Fibroblast of skin of right quadriceps (primary cell): Measurements from ENCODE around the gene GPC6.

Experiments used
- DNase-seq: peaks from one replicate; pipeline ENCODE4 v3.0.0-alpha.2; 2013

The GPC6 gene

GRCh38 chr13:93231867-93232266, 5.3 kb downstream of the GPC6 start:
- no peak for DNase-seq

DNA sequence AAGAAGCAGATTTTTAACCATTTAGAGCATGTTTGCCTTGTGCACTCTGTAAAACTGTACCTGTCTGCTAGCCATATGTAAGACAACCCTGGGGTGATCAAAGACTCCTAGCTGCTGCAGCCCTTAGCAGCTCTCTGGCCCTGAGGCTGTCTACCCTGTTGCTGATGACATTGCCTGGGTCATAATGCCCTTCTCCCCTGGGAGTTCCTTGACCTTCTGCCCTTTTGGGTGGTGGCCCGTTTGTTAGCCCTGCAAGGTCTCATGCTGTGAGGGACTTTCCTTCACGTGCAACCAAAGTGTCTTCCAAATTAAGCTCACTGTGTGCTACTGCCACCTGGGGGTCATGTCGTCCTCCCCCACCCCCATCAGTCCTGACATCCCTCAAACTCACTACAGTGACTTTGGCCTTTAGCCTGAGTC, 7.4 kb downstream of the GPC6 start:
- no peak for DNase-seq

DNA sequence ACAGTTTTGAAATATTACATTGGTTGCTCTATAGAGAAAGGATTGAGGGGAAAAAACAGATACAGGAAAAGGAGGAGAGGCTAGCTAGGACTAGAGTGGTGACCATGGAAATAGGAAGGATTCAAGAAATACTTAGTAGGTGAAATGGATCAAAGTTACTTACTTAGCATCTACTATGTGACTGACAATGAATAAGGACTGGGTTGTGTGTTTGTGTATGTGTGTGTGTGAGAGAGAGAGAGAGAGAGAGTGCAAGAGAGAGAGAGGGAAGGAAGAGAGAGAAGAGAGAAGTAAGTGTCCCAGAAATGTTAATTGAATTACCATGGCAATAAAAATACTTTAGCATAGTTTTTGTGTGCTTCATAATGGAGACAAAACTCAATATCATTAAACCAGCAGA, 7.9 kb downstream of the GPC6 start:
- DNase-seq = no peak

DNA sequence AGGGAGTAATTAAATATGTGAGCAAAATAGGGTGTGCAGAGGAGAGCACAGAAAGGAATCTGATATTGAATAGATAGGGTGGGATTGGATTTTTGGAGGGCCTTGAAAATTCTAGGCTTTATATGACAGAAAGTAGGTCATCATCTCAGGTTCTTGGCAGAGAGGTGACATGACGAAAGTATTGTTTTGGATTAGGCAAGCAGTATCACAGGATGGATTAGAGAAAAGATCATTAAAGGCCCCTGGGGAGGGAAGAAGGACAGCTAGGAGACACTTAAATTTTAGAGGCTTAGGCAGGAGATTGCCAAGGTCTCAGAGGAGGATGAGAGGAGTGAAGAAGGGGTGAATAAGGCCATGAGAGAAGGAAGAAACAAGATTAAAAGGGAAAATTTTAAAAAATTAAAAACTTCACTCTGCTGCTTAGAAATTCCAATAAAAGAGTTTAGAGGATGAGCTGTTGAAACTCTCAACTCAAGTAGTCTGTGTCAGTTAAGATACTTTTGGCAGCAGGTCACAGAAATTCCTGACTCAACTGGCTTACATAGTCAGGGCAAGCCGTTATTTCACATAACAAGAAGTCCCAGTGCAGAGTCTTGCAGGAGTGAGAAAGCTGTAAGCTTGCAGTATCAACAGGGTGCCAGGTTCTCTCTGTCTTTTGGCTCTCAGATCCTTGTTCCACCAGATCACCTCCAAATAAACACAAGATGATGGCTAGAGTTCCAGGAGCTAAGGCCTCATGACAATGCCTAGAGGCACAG, 8.8 kb downstream of the GPC6 start:
- DNase-seq = peak; percentile 74

- DNase-seq = no peak
Measured at GRCh38 chr13:93238711-93239110, 12.1 kb downstream of the GPC6 start.

GRCh38 chr13:93243375-93244063, 16.9 kb downstream of the GPC6 start:
- DNase-seq = no peak

DNA sequence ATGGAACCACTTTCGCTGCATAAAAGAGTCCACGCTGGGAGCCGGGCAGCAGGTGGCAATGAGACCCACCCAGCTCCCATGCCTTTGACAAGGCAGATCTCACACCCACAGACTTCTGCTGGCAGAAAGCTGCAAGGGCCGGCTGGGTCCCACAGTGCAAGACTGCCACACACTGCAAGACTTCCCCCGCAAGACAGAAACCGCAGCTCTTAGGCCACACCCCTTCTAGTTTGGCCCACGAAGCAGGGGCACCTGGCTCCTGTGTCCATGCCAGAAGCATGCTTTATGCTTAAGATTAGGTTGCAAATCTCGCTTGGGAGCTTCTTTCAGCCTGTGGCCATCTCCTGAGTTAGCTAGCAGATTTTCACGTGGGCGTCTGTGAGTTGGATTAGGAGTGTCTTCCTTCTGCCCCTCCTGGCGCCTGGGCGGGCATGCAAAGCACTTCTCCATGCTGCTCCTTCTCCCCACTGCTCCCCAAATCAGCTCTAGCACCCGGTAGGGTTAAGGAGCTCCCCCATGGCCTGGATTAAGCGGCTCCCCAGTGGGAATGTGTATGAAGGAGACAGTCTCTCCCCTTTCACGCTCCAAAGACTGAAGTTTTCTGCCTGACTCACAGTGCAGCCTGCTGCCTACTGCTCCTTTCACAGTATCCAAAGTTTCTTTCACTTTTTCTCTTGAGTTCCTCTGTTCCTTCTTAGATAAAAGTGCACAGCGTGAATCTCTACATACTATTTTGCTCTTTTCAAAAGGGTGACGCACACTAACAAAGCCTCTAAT, 17.7 kb downstream of the GPC6 start:
- DNase-seq = peak; percentile 62

DNA sequence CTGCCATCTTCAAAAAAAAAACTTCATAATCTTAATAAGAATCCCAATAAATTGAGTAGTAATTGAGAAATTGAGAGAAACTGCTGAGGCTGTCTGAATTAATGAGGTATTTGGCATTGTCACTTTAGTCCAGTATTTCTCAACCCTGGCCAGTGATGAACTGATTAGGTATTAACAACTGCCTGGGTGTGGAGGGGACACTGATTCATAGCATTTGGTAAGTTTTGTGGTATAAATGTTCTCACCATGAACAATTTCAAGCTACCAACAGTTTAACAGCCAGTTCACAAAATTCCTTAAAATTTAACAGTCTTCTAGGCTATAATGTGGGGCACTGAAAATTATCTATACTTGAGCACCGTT, 18.3 kb downstream of the GPC6 start:
- peak; percentile 75 for DNase-seq

- no peak for DNase-seq
Measured at GRCh38 chr13:93246069-93246468, 19.5 kb downstream of the GPC6 start.

DNA sequence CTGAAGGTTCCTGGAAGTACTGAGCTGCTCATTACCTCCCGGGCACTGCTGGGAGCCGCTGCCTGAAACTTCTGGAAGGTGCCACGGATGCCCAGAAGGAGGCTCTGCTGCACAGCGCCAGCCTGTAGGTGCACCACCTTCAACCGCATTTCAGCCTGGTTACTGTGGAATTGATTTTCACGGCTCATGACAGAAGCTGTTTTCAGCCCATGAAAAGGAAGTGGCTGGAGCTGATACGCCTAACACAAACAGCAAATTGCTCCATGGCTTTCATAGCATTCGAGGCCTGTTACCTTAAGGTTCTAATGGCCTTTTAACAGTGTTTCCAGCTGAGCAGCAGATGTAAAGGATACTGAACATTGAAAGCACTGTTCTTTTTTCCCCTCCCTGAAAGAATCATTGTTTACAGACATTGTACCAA, 22.0 kb downstream of the GPC6 start:
- peak; percentile 64 for DNase-seq

DNA sequence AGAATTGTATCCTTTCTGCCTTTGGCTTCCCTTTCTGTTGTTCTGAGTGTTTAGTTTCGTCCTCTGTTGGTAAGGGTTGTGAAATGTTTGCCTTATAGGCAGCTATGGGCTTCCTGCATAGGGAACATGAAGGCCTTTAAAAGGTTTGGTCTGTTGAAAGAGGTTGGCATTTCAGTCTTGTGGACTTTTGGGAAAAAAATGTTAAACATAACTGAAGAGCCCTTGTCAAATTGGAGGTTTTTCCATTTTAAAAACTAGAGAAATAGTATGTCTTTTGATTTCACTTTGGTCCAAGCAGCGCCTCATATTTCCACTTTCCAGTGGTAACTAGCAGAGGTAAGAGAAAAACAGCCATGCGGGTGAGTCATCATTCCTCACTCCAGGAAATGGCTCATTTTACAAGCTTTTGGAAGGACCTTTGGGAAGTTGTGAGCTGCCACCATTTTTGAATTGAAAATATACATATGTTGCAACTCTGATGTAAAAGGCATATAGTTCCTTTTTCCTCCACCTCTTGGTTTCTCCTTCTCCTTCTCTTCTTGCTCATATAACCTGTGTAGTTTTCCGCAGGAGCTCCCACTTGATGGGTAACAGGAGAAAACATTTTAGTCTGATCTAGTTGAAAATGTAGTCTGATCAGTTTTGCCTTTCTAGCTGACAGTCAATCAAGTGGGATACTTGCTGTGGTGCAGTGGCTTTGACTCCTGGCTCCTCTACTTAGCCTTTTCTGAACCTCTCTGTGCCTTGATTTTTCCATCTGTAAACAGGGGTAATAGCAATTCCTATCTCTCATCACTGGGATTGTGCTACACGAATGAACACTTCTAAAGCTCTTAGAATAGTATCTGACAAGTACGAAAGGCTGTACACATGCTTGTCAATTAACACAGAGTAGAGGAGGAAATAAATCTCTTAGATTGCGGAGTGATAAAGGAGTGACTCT, 23.0 kb downstream of the GPC6 start:
- peak; percentile 90 for DNase-seq

DNA sequence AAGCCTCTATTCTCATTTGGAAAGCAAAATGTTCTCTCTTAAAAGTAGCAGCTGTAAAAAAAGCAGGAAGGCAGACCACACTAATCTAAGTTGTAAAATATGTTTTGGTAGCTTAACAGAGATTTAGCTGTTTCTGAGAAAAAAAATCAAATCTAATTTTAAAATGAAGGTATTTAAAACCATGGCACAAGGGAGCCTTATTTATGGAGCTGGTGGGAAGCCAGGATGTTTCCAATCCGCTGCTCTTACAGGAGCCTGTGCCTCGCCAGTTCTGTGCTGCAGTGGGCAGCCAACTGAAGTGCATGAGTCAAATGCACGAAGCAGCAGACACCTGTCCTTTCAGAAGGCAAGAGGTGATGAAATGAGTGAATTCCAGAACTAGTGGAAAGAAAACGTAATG, 28.2 kb downstream of the GPC6 start:
- DNase-seq = no peak

- no peak for DNase-seq
Measured at GRCh38 chr13:93256998-93257397, 30.4 kb downstream of the GPC6 start.

- peak; percentile 24 for DNase-seq
Measured at GRCh38 chr13:93259527-93260080, 33.0 kb downstream of the GPC6 start.

DNA sequence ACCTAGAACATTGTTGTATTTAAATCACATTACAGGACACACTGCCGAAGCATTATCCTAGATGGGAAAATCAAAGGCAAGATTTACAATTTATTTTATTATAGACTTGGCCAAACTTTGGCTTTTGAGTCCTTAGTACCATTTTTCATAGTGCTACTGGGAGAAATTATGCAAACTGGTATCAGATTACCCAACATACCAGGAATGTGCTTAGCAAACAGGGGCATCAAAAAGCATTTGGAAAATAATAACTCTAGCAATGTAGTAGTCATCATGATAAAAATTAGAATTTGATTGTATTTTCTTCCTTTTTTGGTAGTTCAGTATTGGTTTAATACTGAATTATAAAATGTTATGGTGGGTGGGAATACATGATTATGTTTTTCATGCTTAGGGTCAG, 34.0 kb downstream of the GPC6 start:
- DNase-seq = peak; percentile 47

DNA sequence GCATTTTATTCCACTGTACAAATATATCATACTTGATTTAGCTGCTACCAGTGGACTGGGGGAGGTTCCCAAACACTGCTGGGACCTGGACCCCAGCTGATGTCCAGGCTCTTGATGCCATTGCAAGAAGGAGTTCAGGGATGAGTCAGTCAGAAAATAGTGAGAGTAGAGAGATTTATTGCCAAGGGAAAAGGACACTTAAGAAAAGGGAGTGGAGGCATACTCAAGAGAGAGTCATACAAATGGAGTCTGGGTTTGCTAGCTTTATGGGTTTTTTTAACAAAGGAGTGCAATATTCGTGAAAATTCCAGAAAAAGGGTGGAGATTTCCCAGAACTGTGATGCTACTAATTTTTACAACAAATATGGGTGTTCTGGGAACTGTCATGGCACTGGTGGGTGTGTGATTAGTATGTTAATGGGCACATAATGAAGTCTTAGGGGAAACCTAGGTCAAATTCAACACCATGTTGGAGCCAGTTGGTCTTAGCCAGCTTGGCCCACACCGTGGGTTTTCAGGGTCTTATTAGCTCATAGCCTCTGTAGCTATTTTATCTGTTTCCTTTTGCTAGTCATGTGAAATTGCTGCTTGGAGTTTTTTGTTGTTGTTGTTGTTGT, 36.2 kb downstream of the GPC6 start:
- DNase-seq = peak; percentile 88

DNA sequence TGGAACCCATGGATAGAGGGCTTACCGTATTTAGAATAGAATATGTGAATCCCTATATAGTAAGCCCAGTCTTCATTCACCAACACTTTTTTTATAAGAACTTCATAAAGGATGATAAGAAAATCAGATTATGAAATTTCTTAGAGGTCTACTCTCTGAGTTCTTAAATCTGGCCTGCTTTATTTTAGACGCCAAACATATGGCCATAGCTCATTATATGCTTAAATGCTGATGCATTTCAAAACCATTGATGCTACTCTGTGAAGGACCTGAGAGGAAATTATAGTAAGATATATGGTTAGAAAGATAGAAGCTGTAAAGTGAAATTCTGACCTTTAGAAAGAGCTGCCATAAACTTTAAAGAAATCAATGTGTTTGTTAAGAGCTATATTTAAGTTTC, 38.3 kb downstream of the GPC6 start:
- DNase-seq = no peak

DNA sequence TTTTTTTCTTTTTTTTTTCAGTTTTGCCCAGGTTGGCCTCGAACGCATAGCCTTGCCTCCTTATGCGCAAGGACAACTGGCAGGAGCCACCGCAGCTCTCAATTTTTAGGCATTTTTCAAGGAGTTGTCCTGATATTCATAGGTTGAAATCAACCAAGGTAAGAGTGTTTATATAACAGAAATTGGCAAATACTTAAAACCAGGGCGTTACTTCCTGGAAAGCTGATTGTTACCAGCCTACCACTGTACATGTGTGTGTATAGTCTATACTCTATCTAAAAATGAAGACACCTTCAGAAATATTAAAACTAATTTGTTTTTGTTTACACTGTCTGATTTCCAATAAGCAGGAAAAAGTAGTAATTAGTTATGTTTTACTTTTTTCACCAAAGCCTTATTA, 39.2 kb downstream of the GPC6 start:
- DNase-seq = no peak

DNA sequence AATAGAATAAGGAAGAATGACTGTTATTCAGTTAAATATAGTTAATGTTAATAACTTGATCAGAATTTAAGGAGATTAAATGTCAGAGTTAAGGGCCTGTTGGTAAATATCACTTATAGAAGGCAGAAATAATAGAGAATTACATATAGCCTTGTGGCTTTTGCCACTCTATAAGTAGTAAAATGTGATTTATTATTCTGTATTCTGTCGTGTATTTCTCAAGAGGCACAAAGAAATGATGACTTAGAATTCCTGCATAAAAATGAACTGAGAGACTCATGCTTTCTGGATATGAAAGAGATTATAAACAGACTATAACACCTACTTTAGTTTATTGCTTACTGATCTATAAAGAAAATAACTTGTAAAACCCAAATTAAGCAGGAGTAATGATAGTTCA, 40.1 kb downstream of the GPC6 start:
- no peak for DNase-seq

DNA sequence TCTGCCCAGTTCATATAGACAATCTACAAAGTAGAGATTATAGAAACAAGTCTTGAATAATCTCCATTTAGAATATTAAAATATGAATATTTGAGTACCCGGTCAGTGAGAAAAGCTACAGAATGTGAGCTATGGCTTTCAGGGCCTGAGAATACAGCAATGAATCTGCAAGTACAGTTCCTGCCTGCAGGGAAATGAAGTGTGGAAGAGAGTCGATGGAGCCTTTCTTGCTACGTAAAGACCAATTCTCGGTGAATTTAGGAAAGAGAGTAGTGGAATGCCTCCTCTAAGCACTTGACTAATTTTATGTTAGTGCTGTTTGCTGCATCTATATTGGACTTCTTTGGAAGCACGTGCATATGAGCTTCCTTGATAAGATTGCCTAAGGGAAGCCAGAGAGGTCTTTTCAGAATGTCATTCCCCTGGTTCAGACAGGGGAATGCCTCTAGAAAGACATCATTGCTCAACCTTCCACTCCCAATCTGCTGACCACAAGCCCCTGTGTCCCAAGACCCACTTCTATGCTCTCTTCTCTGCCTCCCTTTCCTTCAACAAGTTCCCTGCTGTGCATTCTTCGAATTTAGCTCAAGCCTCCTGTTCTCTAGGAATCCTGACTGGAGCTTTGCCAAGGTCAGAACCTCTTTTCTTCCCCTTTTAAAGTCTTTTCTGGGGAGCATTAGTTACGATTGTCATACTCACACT, 41.9 kb downstream of the GPC6 start:
- DNase-seq = no peak
